HepG2 (cell line): ENCODE data around the gene PRKRIP1.

Source experiments
- AKAP8 ChIP-seq: sonication (generic); formaldehyde crosslinking; IDR thresholded peaks from 2 replicates; pipeline ENCODE4 v1.5.1; 2020; ENCODE audit warnings: mild to moderate bottlenecking, missing genetic modification reagents
- CEBPB ChIP-seq: IDR thresholded peaks from 2 replicates; pipeline ENCODE4 v1.6.1; 2011; ENCODE audit warnings: low read depth, low read length, improper control_type of control experiment, borderline replicate concordance
- DNMT3B ChIP-seq: conservative IDR thresholded peaks from 2 replicates; pipeline ENCODE4 v1.6.1; 2016; ENCODE audit warnings: missing biosample characterization, control low read depth
- HDAC2 ChIP-seq: sonication (generic); formaldehyde crosslinking; IDR thresholded peaks from 2 replicates; pipeline ENCODE4 v1.4.0; 2020; ENCODE audit warnings: missing genetic modification reagents
- MED13 ChIP-seq: sonication (generic); formaldehyde crosslinking; IDR thresholded peaks from 2 replicates; pipeline ENCODE4 v1.5.0; 2020; ENCODE audit warnings: missing genetic modification reagents
- MEIS2 ChIP-seq: sonication (generic); formaldehyde crosslinking; IDR thresholded peaks from 2 replicates; pipeline ENCODE4 v1.9.0; 2021; ENCODE audit warnings: mild to moderate bottlenecking, missing genetic modification reagents
- MTA3 ChIP-seq: sonication (generic); formaldehyde crosslinking; IDR thresholded peaks from 2 replicates; pipeline ENCODE4 v1.4.0; 2020; ENCODE audit warnings: missing genetic modification reagents
- REST ChIP-seq, 2 experiments: IDR thresholded peaks; 2 replicates each; pipeline ENCODE4 v1.6.1; 2011 to 2012; ENCODE audit warnings: low read length in 2 of 2, borderline replicate concordance in 1 of 2, low read depth in 1 of 2, mild to moderate bottlenecking in 1 of 2, moderate library complexity in 1 of 2
- SP1 ChIP-seq, 2 experiments: fragments of 450-650 bp in 1 of 2; sonication (generic) in 1 of 2; formaldehyde crosslinking in 1 of 2; IDR thresholded peaks; 2 replicates each; pipeline versions ENCODE4 v1.4.0 to v1.6.1; 2016 to 2020; ENCODE audit warnings: missing genetic modification reagents in 1 of 2
- ZNF292 ChIP-seq: sonication (generic); formaldehyde crosslinking; IDR thresholded peaks from 2 replicates; pipeline ENCODE4 v1.8.1; 2022; ENCODE audit warnings: mild to moderate bottlenecking, low read depth, missing genetic modification reagents, borderline replicate concordance
- TF ChIP-seq, protein P1 (sequence below): sonication (generic); formaldehyde crosslinking; IDR thresholded peaks from 2 replicates; pipeline ENCODE4 v1.5.0; 2020; ENCODE audit warnings: mild to moderate bottlenecking, missing genetic modification reagents, moderate library complexity
- TF ChIP-seq, protein P2 (sequence below): sonication (generic); formaldehyde crosslinking; IDR thresholded peaks from 2 replicates; pipeline ENCODE4 v1.4.0; 2020; ENCODE audit warnings: missing genetic modification reagents, borderline replicate concordance

DNA sequence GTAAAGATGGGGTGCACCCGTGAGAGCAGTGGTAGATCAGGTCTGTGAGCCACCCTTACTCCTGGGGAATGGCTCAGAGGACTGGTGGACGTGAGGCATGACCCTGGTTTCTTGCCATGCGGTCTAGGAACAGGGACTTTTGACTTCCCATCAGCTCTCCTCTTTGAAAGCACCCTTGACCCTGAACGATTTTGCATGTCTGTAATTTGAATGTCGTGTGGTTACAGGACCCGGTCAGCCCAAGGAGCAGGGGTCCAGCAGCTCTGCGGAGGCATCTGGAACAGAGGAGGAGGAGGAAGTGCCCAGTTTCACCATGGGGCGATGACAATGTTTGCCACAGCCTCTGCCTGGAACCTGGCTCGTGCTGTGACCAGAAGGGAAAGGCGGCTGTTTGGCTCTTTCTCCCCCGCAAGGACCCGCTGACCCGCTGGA, 28.6 kb downstream of the PRKRIP1 start:
- no peak for TF ChIP-seq AKAP8 (CRISPR knock-in tag)
- TF ChIP-seq, protein P1, sequence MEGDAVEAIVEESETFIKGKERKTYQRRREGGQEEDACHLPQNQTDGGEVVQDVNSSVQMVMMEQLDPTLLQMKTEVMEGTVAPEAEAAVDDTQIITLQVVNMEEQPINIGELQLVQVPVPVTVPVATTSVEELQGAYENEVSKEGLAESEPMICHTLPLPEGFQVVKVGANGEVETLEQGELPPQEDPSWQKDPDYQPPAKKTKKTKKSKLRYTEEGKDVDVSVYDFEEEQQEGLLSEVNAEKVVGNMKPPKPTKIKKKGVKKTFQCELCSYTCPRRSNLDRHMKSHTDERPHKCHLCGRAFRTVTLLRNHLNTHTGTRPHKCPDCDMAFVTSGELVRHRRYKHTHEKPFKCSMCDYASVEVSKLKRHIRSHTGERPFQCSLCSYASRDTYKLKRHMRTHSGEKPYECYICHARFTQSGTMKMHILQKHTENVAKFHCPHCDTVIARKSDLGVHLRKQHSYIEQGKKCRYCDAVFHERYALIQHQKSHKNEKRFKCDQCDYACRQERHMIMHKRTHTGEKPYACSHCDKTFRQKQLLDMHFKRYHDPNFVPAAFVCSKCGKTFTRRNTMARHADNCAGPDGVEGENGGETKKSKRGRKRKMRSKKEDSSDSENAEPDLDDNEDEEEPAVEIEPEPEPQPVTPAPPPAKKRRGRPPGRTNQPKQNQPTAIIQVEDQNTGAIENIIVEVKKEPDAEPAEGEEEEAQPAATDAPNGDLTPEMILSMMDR (CRISPR knock-in tag) = no peak
- no peak for TF ChIP-seq REST (IDR thresholded peaks at IDR 0.05; ENCODE audit: borderline replicate concordance in 1 of 2, low read depth in 1 of 2, low read length in 2 of 2)
- TF ChIP-seq HDAC2 (CRISPR knock-in tag) = no peak
- TF ChIP-seq CEBPB = no peak
- TF ChIP-seq SP1 (IDR thresholded peaks at IDR 0.05) = no peak
- TF ChIP-seq SP1 (CRISPR knock-in tag; IDR thresholded peaks at IDR 0.05) = no peak
- no peak for TF ChIP-seq MTA3 (CRISPR knock-in tag)
- TF ChIP-seq, protein P2, sequence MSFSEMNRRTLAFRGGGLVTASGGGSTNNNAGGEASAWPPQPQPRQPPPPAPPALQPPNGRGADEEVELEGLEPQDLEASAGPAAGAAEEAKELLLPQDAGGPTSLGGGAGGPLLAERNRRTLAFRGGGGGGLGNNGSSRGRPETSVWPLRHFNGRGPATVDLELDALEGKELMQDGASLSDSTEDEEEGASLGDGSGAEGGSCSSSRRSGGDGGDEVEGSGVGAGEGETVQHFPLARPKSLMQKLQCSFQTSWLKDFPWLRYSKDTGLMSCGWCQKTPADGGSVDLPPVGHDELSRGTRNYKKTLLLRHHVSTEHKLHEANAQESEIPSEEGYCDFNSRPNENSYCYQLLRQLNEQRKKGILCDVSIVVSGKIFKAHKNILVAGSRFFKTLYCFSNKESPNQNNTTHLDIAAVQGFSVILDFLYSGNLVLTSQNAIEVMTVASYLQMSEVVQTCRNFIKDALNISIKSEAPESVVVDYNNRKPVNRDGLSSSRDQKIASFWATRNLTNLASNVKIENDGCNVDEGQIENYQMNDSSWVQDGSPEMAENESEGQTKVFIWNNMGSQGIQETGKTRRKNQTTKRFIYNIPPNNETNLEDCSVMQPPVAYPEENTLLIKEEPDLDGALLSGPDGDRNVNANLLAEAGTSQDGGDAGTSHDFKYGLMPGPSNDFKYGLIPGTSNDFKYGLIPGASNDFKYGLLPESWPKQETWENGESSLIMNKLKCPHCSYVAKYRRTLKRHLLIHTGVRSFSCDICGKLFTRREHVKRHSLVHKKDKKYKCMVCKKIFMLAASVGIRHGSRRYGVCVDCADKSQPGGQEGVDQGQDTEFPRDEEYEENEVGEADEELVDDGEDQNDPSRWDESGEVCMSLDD (CRISPR knock-in tag) = no peak
- no peak for TF ChIP-seq MEIS2 (CRISPR knock-in tag)
- TF ChIP-seq DNMT3B (CRISPR knock-in tag) = no peak
- no peak for TF ChIP-seq MED13 (CRISPR knock-in tag)
- TF ChIP-seq ZNF292 (CRISPR knock-in tag) = no peak
